ENCODE results near the gene AKAP10. TPM values are rescaled to one million over a fixed set of nuclear protein-coding genes. Genes with fewer than 3 reads are reported as not detected.

The AKAP10 gene
- total and polyA plus RNA-seq, 2 of the 8 experiments (the other 6 are each of a cell fraction or from before 2014, with no cell fraction given) = 13.3 to 27.0 TPM

DNA sequence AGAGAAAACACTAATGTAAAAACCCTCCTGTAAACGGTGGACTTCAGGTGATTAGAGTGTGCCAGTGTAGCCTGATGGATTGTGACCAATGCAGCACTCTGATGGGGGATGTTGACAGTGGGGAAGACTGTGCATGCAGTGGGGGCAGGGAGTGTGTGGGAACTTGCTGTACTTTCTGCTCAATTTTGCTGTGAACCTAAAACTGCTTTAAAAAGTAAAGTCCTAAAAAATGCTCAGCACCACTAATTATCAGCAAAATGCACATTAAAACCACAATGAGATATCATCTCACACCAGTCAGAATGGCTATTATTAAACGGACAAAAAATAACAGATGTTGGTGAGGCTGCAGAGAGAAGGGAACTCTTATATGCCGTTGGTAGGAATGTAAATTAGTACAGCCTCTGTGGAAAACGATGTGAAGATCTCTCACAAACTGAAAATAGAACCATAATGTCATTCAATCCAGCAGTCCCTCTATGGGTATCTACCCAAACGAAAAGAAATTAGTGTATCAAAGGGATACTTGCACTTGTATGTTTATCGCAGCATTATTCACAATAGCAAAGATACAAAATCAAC is 100.2 kb downstream of the AKAP10 start:
- Histone ChIP-seq H4K20me1 (replicated peaks in 1 of 2; ENCODE audit: control insufficient read depth in 1 of 2, insufficient read depth in 2 of 2, low read length in 2 of 2) (no peaks in the 10 kb centered on the region), H3K4me1 (replicated peaks in 1 of 4; ENCODE audit: control insufficient read depth in 3 of 4, insufficient read depth in 4 of 4, low read length in 3 of 4) (no peaks in the 10 kb centered on the region), H2BK20ac (ENCODE audit: low read length) (no peak overlapping the region), H3K14ac (ENCODE audit: insufficient read length) (no peak overlapping the region), H3K4ac (replicated peaks; ENCODE audit: insufficient read length, low read depth, low read length) (no peak overlapping the region), H4K91ac (replicated peaks; ENCODE audit: insufficient read length, low read length) (no peak overlapping the region), H3K79me2 (ENCODE audit: control insufficient read depth in 1 of 2, insufficient read depth in 2 of 2, low read length in 2 of 2) (no peaks in the 10 kb centered on the region), H3K27ac (ENCODE audit: low read depth, low read length) (no peak overlapping the region), H3K4me3 (ENCODE audit: extremely low read depth in 1 of 4, insufficient read depth in 2 of 4, low read depth in 3 of 4, low read length in 4 of 4) (no peak overlapping the region), H3K9ac (replicated peaks in 1 of 4; ENCODE audit: extremely low read depth in 1 of 4, low read depth in 3 of 4, low read length in 3 of 4) (no peak overlapping the region), H2BK15ac (ENCODE audit: low read length) (no peak overlapping the region), H3K27me3 (replicated peaks in 1 of 4; ENCODE audit: control insufficient read depth in 3 of 4, extremely low read depth in 1 of 4, insufficient read depth in 3 of 4, low read length in 3 of 4) (no peaks in the 10 kb centered on the region), H3K9me3 (ENCODE audit: insufficient read depth in 2 of 2, low read depth in 1 of 2, low read length in 1 of 2) (no peaks in the 10 kb centered on the region), H2AK5ac (ENCODE audit: low read depth, low read length) (no peak overlapping the region), H3K79me1 (ENCODE audit: low read depth, low read length) (no peaks in the 10 kb centered on the region), H2AFZ (ENCODE audit: low read length) (no peak overlapping the region), H4K5ac (ENCODE audit: insufficient read length, low read depth, low read length) (no peak overlapping the region), H3K4me2 (ENCODE audit: insufficient read depth in 1 of 2, low read depth in 2 of 2, low read length in 2 of 2) (no peak overlapping the region), H3K56ac (replicated peaks; ENCODE audit: insufficient read length, low read depth, low read length) (no peak overlapping the region), H3K23me2 (ENCODE audit: low read depth, low read length) (no peaks in the 10 kb centered on the region), H3K36me3 (ENCODE audit: control insufficient read depth in 2 of 4, insufficient read depth in 4 of 4, low read length in 3 of 4) (no peaks in the 10 kb centered on the region), H4K8ac (ENCODE audit: extremely low read depth, insufficient read depth, low read length) (no peak overlapping the region), H2BK120ac (replicated peaks; ENCODE audit: low read depth, low read length) (no peak overlapping the region), H2BK5ac (ENCODE audit: low read depth, low read length) (no peak overlapping the region), H3K23ac (ENCODE audit: insufficient read length) (no peak overlapping the region), H2BK12ac (ENCODE audit: low read depth, low read length) (no peak overlapping the region), H3K18ac (ENCODE audit: extremely low read depth, low read length) (no peak overlapping the region)
- ChIA-PET POLR2A (ENCODE audit: partially characterized antibody) (interaction anchor here (1.2 kb wide), 1 partner anchor 10 kb away, joined by 5 read pairs; the partner anchor contains the start of gene ULK2), CTCF (ENCODE audit: partially characterized antibody) (no interaction called here)
- no peak for FAIRE-seq
- no peak for DNase-seq (ENCODE audit: low read depth in 1 of 2, low spot score in 2 of 2)
- no peak for TF ChIP-seq RNF2 (IDR thresholded peaks at IDR 0.05; ENCODE audit: borderline replicate concordance, low read depth, low read length, missing control alignments, poor library complexity, severe bottlenecking)
- TF ChIP-seq POLR2AphosphoS5 (IDR thresholded peaks at IDR 0.05; ENCODE audit: low read depth, low read length) = no peak
- no peak for TF ChIP-seq HDAC6 (IDR thresholded peaks at IDR 0.05; ENCODE audit: low read depth, low read length)
- no peak for TF ChIP-seq JUND (IDR thresholded peaks at IDR 0.05; ENCODE audit: low read length)
- TF ChIP-seq BCL11A (IDR thresholded peaks at IDR 0.05; ENCODE audit: low read depth in 2 of 2, low read length in 2 of 2) = no peak
- TF ChIP-seq POLR2A (IDR thresholded peaks at IDR 0.05; ENCODE audit: control extremely low read depth in 1 of 2, low read depth in 2 of 2, low read length in 2 of 2) = no peak
- no peak for TF ChIP-seq CTCF (IDR thresholded peaks at IDR 0.05; ENCODE audit: control extremely low read depth in 1 of 3, insufficient read depth in 1 of 3, low read depth in 1 of 3, low read length in 3 of 3)
- no peak for TF ChIP-seq ASH2L (IDR thresholded peaks at IDR 0.05; ENCODE audit: low read length)
- TF ChIP-seq TAF7 (optimal IDR thresholded peaks at IDR 0.05; ENCODE audit: borderline replicate concordance, low read depth, low read length) = no peak
- TF ChIP-seq SRF (IDR thresholded peaks at IDR 0.05; ENCODE audit: low read depth, low read length) = no peak
- no peak for TF ChIP-seq POU5F1 (IDR thresholded peaks at IDR 0.05; ENCODE audit: low read depth, low read length)
- 72% methylated on average over 6 of the region's 6 CpGs; no CpG with 5 or more reads in 1 of the 2 experiments for WGBS, 2 experiments (ENCODE audit: extremely low coverage in 1 of 2, insufficient coverage in 1 of 2, insufficient read length in 1 of 2, insufficient replicate concordance in 2 of 2, low coverage in 1 of 2, low lambda C conversion rate in 2 of 2, missing lambda C conversion rate in 1 of 2)

Measured in H1 (cell line).